ENCODE measurements around the gene DTD1.

DNA sequence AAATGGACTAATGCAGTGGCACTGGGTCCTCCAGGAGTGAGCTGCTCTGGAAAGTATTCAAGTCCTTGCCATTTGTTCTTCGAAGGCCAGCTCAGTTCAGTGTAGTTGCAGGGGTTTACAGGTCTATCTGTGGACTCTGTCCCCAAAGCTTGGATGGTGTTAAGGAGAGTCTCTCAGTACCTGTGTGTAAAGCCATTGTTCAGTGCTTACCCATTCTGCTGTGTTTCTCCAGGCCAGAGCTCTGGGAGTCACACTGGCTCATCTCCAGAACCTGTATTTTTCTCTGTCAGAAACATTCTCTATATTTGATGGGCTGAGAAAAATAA, 66.6 kb downstream of the DTD1 start:
- TF ChIP-seq GLI4 (tag by site-specific recombination; IDR thresholded peaks at IDR 0.05): no peak
- TF ChIP-seq, protein P1, sequence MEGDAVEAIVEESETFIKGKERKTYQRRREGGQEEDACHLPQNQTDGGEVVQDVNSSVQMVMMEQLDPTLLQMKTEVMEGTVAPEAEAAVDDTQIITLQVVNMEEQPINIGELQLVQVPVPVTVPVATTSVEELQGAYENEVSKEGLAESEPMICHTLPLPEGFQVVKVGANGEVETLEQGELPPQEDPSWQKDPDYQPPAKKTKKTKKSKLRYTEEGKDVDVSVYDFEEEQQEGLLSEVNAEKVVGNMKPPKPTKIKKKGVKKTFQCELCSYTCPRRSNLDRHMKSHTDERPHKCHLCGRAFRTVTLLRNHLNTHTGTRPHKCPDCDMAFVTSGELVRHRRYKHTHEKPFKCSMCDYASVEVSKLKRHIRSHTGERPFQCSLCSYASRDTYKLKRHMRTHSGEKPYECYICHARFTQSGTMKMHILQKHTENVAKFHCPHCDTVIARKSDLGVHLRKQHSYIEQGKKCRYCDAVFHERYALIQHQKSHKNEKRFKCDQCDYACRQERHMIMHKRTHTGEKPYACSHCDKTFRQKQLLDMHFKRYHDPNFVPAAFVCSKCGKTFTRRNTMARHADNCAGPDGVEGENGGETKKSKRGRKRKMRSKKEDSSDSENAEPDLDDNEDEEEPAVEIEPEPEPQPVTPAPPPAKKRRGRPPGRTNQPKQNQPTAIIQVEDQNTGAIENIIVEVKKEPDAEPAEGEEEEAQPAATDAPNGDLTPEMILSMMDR (tag by site-specific recombination; IDR thresholded peaks at IDR 0.05): no peak
- TF ChIP-seq OVOL3 (tag by site-specific recombination; IDR thresholded peaks at IDR 0.05): no peak
- no peak for TF ChIP-seq ZNF138 (tag by site-specific recombination; IDR thresholded peaks at IDR 0.05; ENCODE audit: borderline replicate concordance)

All from HEK293 (cell line).